Fibroblast of peridontal ligament (primary cell): ENCODE measurements around the gene CDH2.
A peak's percentile ranks its signal among the peaks of the same experiment; 100 is the strongest.

Source experiments
- DNase-seq: peaks from one replicate; pipeline ENCODE4 v3.0.0-alpha.2; 2010; ENCODE audit errors: extremely low read depth

The CDH2 gene

GRCh38 chr18:28044036-28044435 is 132.9 kb downstream of the CDH2 start:
- DNase-seq, result no peak

GRCh38 chr18:28043631-28044030 is 133.3 kb downstream of the CDH2 start:
- DNase-seq, result no peak

GRCh38 chr18:28041366-28041765 is 135.6 kb downstream of the CDH2 start:
- DNase-seq, result peak; percentile 52

- no peak for DNase-seq
These were observed 136.2 kb downstream of the CDH2 start for GRCh38 chr18:28040716-28041115.

GRCh38 chr18:28040211-28040610 is 136.7 kb downstream of the CDH2 start:
- no peak for DNase-seq

- DNase-seq, result peak; percentile 38
These were observed 137.2 kb downstream of the CDH2 start for GRCh38 chr18:28039691-28040090.

GRCh38 chr18:28039078-28039477 is 137.9 kb downstream of the CDH2 start:
- peak; percentile 21 for DNase-seq

GRCh38 chr18:28036488-28036887 is 140.4 kb downstream of the CDH2 start:
- no peak for DNase-seq

- DNase-seq, result no peak
These were observed 142.4 kb downstream of the CDH2 start for GRCh38 chr18:28034567-28034966.

- DNase-seq, result no peak
These were observed 144.8 kb downstream of the CDH2 start for GRCh38 chr18:28032177-28032576.

- DNase-seq, result no peak
These were observed 146.5 kb downstream of the CDH2 start for GRCh38 chr18:28030458-28030857.

GRCh38 chr18:28027755-28028154 is 149.2 kb downstream of the CDH2 start:
- DNase-seq, result no peak

GRCh38 chr18:28019425-28020108 is 157.4 kb downstream of the CDH2 start:
- DNase-seq, result no peak

GRCh38 chr18:28018351-28018750 is 158.6 kb downstream of the CDH2 start:
- DNase-seq, result no peak

- no peak for DNase-seq
These were observed 161.3 kb downstream of the CDH2 start for GRCh38 chr18:28015671-28016070.

GRCh38 chr18:28013066-28013465 is 163.9 kb downstream of the CDH2 start:
- DNase-seq, result peak; percentile 41

GRCh38 chr18:28012336-28012735 is 164.6 kb downstream of the CDH2 start:
- no peak for DNase-seq

- no peak for DNase-seq
These were observed 167.3 kb downstream of the CDH2 start for GRCh38 chr18:28009589-28009988.

GRCh38 chr18:28007841-28008240 is 169.1 kb downstream of the CDH2 start:
- no peak for DNase-seq

GRCh38 chr18:28005164-28005563 is 171.8 kb downstream of the CDH2 start:
- no peak for DNase-seq

- peak; percentile 29 for DNase-seq
These were observed 172.3 kb downstream of the CDH2 start for GRCh38 chr18:28004606-28005005.

- DNase-seq, result peak; percentile 67
These were observed 173.5 kb downstream of the CDH2 start for GRCh38 chr18:28003451-28003850.

- no peak for DNase-seq
These were observed 174.1 kb downstream of the CDH2 start for GRCh38 chr18:28002841-28003240.

GRCh38 chr18:27996801-27997272 is 180.1 kb downstream of the CDH2 start:
- peak; percentile 15 for DNase-seq
